Measurements from ENCODE around the gene PLEKHF1.

PLEKHF1 gene

GRCh38 chr19:29650772-29651387 lies 14.4 kb upstream of the PLEKHF1 start:
- Mint-ChIP-seq H3K4me1 (peaks cover 17% of the 10 kb centered on the region), H3K27me3 (no peaks in the 10 kb centered on the region), H3K27ac (no peak overlapping the region), H3K9me3 (no peaks in the 10 kb centered on the region), H3K4me3 (no peak overlapping the region)
- ATAC-seq (no peak), DNase-seq (no peak)

GRCh38 chr19:29651622-29652394 lies 13.5 kb upstream of the PLEKHF1 start:
- no peak overlapping the region for H3K27ac Mint-ChIP-seq

GRCh38 chr19:29653398-29653797 lies 11.9 kb upstream of the PLEKHF1 start:
- ATAC-seq (no peak), DNase-seq (no peak)
- Mint-ChIP-seq H3K27ac (no peak overlapping the region), H3K4me3 (no peak overlapping the region), H3K4me1 (peaks cover 11% of the 10 kb centered on the region), H3K27me3 (no peaks in the 10 kb centered on the region), H3K9me3 (no peaks in the 10 kb centered on the region)

More at GRCh38 chr19:29651622-29652394, 13.5 kb upstream of the PLEKHF1 start:
- Mint-ChIP-seq H3K4me3 (no peak overlapping the region), H3K27me3 (no peaks in the 10 kb centered on the region), H3K4me1 (peaks cover 11% of the 10 kb centered on the region), H3K9me3 (no peaks in the 10 kb centered on the region)
- no peak for DNase-seq
- no peak for ATAC-seq

- Mint-ChIP-seq H3K27me3 (no peaks in the 10 kb centered on the region), H3K4me3 (no peak overlapping the region), H3K4me1 (peaks cover 20% of the 10 kb centered on the region), H3K27ac (no peak overlapping the region), H3K9me3 (no peaks in the 10 kb centered on the region)
- no peak for ATAC-seq
- no peak for DNase-seq
Measured at GRCh38 chr19:29655648-29656335, 9.5 kb upstream of the PLEKHF1 start.

GRCh38 chr19:29658221-29658991 lies 6.9 kb upstream of the PLEKHF1 start:
- peak overlapping the region in 1 of 2 donors; percentile 23 for H3K27ac Mint-ChIP-seq
- no peak overlapping the region for H3K4me3 Mint-ChIP-seq
- no peak for DNase-seq

GRCh38 chr19:29660835-29661234 lies 4.4 kb upstream of the PLEKHF1 start:
- H3K9me3 Mint-ChIP-seq, result no peaks in the 10 kb centered on the region
- H3K27ac Mint-ChIP-seq, result no peak overlapping the region
- peaks cover 48% of the 10 kb centered on the region for H3K4me1 Mint-ChIP-seq
- DNase-seq, result peak in 1 of 2 donors; percentile 34
- H3K4me3 Mint-ChIP-seq, result peak overlapping the region; percentile 5 to 67
- no peaks in the 10 kb centered on the region for H3K27me3 Mint-ChIP-seq
- no peak for ATAC-seq

More at GRCh38 chr19:29658221-29658991, 6.9 kb upstream of the PLEKHF1 start:
- ATAC-seq, result no peak
- H3K9me3 Mint-ChIP-seq, result no peaks in the 10 kb centered on the region
- peaks cover 43% of the 10 kb centered on the region for H3K4me1 Mint-ChIP-seq
- no peaks in the 10 kb centered on the region for H3K27me3 Mint-ChIP-seq

GRCh38 chr19:29662278-29662603 lies 3.0 kb upstream of the PLEKHF1 start:
- Mint-ChIP-seq H3K9me3 (no peaks in the 10 kb centered on the region), H3K27ac (peak overlapping the region; percentile 88 to 91), H3K27me3 (no peaks in the 10 kb centered on the region), H3K4me3 (peak overlapping the region; percentile 47 to 76), H3K4me1 (peaks cover 56% of the 10 kb centered on the region)
- ATAC-seq (no peak), DNase-seq (no peak)

GRCh38 chr19:29662604-29663404 lies 2.5 kb upstream of the PLEKHF1 start:
- peak overlapping the region; percentile 88 to 91 for H3K27ac Mint-ChIP-seq
- H3K4me3 Mint-ChIP-seq, result peak overlapping the region; percentile 47 to 76
- H3K9me3 Mint-ChIP-seq, result no peaks in the 10 kb centered on the region
- H3K27me3 Mint-ChIP-seq, result no peaks in the 10 kb centered on the region
- H3K4me1 Mint-ChIP-seq, result peaks cover 62% of the 10 kb centered on the region
- no peak for ATAC-seq
- DNase-seq, result peak in 1 of 2 donors; percentile 39

GRCh38 chr19:29663861-29664752 lies 1.2 kb upstream of the PLEKHF1 start:
- DNase-seq, result no peak
- H3K9me3 Mint-ChIP-seq, result no peaks in the 10 kb centered on the region
- H3K4me1 Mint-ChIP-seq, result peaks cover 75% of the 10 kb centered on the region
- peak overlapping the region; percentile 84 to 92 for H3K4me3 Mint-ChIP-seq
- H3K27ac Mint-ChIP-seq, result peak overlapping the region in 1 of 2 donors; percentile 23
- no peaks in the 10 kb centered on the region for H3K27me3 Mint-ChIP-seq
- no peak for ATAC-seq

GRCh38 chr19:29664753-29665214 lies 477 bp upstream of the PLEKHF1 start:
- peak; percentile 51 for ATAC-seq

GRCh38 chr19:29665826-29666577 lies 741 bp downstream of the PLEKHF1 start:
- Mint-ChIP-seq H3K4me3 (peak overlapping the region; percentile 84 to 92), H3K9me3 (no peaks in the 10 kb centered on the region), H3K27ac (peak overlapping the region; percentile 69 to 74), H3K27me3 (no peaks in the 10 kb centered on the region), H3K4me1 (peaks cover 83% of the 10 kb centered on the region)
- peak in 1 of 2 donors; percentile 43 for DNase-seq
- ATAC-seq, result no peak

More at GRCh38 chr19:29664753-29665214, 477 bp upstream of the PLEKHF1 start:
- H3K27ac Mint-ChIP-seq, result no peak overlapping the region
- H3K4me1 Mint-ChIP-seq, result peaks cover 82% of the 10 kb centered on the region
- no peaks in the 10 kb centered on the region for H3K9me3 Mint-ChIP-seq
- H3K27me3 Mint-ChIP-seq, result no peaks in the 10 kb centered on the region
- H3K4me3 Mint-ChIP-seq, result peak overlapping the region; percentile 84 to 92
- no peak for DNase-seq

GRCh38 chr19:29666578-29667386 lies 1.5 kb downstream of the PLEKHF1 start:
- Mint-ChIP-seq H3K27ac (peak overlapping the region; percentile 70 to 86), H3K4me3 (peak overlapping the region; percentile 84 to 92), H3K27me3 (no peaks in the 10 kb centered on the region), H3K9me3 (no peaks in the 10 kb centered on the region), H3K4me1 (peaks cover 84% of the 10 kb centered on the region)
- ATAC-seq, result no peak
- peak in 1 of 2 donors; percentile 23 for DNase-seq
